ENCODE results near the gene SDHAF4. TPM values are rescaled to one million over a fixed set of nuclear protein-coding genes. Genes with fewer than 3 reads are reported as not detected.

SDHAF4 gene
- total RNA-seq, 1 donor from 2014 or later, result 19.2 TPM

DNA sequence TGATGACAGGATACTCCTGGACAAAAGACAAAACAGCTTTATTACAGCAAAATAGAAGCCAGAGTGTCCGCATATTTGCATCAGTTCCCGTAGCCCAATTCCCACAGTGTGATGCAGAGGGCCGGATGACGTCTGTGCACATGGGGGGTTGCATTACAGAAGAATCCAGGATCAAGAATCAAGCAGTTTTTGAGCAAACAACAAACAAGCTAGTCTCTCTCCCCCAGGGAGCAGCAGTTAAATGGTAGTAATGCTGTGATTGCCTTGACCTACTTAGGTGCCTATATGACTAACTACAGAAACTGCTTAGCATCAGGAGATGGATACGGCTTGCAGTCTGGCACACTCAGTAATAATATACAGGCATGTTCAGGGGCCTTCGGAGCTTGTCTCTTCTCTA is 3.2 kb upstream of the SDHAF4 start:
- Mint-ChIP-seq H3K36me3 (ENCODE audit: low read depth) (peaks cover 7% of the 10 kb centered on the region), H3K27ac (ENCODE audit: unreplicated experiment) (no peak overlapping the region), H3K27me3 (ENCODE audit: low read depth) (no peaks in the 10 kb centered on the region), H3K9me3 (no peaks in the 10 kb centered on the region), H3K4me3 (peak overlapping the region; percentile 52), H3K4me1 (peaks cover 12% of the 10 kb centered on the region)
- no peak for TF ChIP-seq CTCF (conservative IDR thresholded peaks at IDR 0.05)
- no peak for DNase-seq (ENCODE audit: low read depth, low spot score)

DNA sequence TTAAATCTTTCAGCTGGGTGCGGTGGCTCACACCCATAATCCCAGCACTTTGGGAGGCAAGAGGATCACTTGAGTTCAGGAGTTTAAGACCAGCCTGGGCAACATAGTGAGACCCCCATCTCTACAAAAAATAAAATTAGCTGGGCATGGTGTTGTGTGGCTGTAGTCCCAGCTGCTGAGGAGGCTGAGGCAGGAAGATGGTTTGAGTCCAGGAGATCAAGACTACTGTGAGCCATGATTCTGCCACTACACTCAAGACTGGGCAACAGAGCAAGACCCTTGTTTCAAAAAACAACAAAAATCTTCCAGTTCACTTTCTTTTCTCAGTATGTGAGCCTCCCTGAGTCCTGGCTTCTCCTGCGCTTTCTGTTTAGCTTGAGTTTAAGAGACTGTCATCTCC is 7.9 kb downstream of the SDHAF4 start:
- DNase-seq (ENCODE audit: low read depth, low spot score), result no peak
- no peak for TF ChIP-seq CTCF (conservative IDR thresholded peaks at IDR 0.05)
- peaks cover 3% of the 10 kb centered on the region for H3K9me3 Mint-ChIP-seq
- peaks cover 18% of the 10 kb centered on the region for H3K36me3 Mint-ChIP-seq (ENCODE audit: low read depth)
- peak overlapping the region; percentile 34 for H3K4me3 Mint-ChIP-seq
- no peaks in the 10 kb centered on the region for H3K27me3 Mint-ChIP-seq (ENCODE audit: low read depth)
- H3K4me1 Mint-ChIP-seq, result peaks cover 2% of the 10 kb centered on the region
- H3K27ac Mint-ChIP-seq (ENCODE audit: unreplicated experiment), result no peak overlapping the region

DNA sequence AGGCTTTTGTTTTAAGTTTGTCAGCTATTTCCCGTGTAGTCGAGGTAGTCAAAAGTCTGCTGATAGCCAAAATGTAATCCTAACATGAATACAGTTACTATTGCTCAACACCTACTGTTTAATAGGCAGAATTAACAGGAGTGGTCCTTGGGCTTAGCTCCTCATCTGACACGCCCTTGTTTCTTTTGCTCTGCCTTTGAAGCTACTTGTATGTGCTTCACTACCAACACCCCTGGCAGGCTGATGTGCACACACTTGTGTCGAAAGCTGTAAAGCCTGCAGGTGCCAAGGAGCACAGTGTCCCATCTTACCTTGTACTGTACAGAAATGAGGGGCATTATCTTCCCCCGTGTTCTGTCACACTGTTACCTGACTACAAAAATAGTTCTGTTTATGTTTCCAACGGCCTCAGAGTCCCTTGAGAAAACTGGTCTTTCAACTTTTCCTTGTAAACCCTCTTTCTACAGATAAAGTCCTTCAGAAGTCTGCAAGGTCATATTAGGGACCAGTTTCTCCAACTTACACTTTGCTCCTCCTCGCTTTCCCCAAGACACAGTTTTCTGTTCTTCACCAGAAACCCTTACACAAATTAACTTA is 9.3 kb downstream of the SDHAF4 start:
- Mint-ChIP-seq H3K36me3 (ENCODE audit: low read depth) (peaks cover 14% of the 10 kb centered on the region), H3K9me3 (no peaks in the 10 kb centered on the region), H3K4me3 (no peak overlapping the region), H3K4me1 (no peaks in the 10 kb centered on the region), H3K27ac (ENCODE audit: unreplicated experiment) (no peak overlapping the region), H3K27me3 (ENCODE audit: low read depth) (no peaks in the 10 kb centered on the region)
- TF ChIP-seq CTCF (conservative IDR thresholded peaks at IDR 0.05), result no peak
- no peak for DNase-seq (ENCODE audit: low read depth, low spot score)

DNA sequence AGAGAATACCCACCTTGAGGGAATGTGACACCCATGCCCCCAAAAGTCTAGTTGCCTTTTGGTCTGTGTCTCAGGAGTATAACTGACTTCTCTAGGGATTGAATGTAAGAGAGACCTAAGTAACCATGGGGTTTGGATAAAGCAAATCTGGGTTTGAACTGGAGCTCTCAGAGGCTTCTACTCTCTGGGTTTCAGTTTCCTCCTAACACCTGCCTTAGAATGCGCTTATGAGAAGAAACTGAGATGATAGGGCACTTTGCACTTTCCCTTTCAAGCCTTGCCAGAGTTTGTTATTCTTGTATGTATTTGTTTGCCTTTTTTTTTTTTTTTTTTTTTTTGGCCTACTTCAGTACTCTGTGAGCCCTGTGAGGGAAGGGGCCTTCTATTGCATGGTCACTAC is 19.4 kb downstream of the SDHAF4 start:
- no peak for TF ChIP-seq CTCF (conservative IDR thresholded peaks at IDR 0.05)
- H3K27ac Mint-ChIP-seq (ENCODE audit: unreplicated experiment), result no peak overlapping the region

GRCh38 chr6:70590400-70590799 is 23.7 kb downstream of the SDHAF4 start:
- peaks cover 3% of the 10 kb centered on the region for H3K4me1 Mint-ChIP-seq
- no peak overlapping the region for H3K27ac Mint-ChIP-seq (ENCODE audit: unreplicated experiment)
- H3K4me3 Mint-ChIP-seq, result no peak overlapping the region
- no peaks in the 10 kb centered on the region for H3K27me3 Mint-ChIP-seq (ENCODE audit: low read depth)
- peaks cover 11% of the 10 kb centered on the region for H3K36me3 Mint-ChIP-seq (ENCODE audit: low read depth)
- DNase-seq (ENCODE audit: low read depth, low spot score), result no peak
- TF ChIP-seq CTCF (conservative IDR thresholded peaks at IDR 0.05), result no peak
- peaks cover 3% of the 10 kb centered on the region for H3K9me3 Mint-ChIP-seq

More for the DNA sequence above, 19.4 kb downstream of the SDHAF4 start:
- Mint-ChIP-seq H3K4me3 (no peak overlapping the region), H3K4me1 (no peaks in the 10 kb centered on the region), H3K9me3 (no peaks in the 10 kb centered on the region), H3K36me3 (ENCODE audit: low read depth) (peaks cover 18% of the 10 kb centered on the region), H3K27me3 (ENCODE audit: low read depth) (no peaks in the 10 kb centered on the region)
- no peak for DNase-seq (ENCODE audit: low read depth, low spot score)

All from neural crest cell (in vitro differentiated cells).